Measurements from ENCODE around the gene ACAN. TPM values are rescaled to one million over a fixed set of nuclear protein-coding genes. Genes with fewer than 3 reads are reported as not detected.
"Not testable (repeated sequence)": the region's sequence is repeated elsewhere in the genome, so short reads cannot be mapped to it uniquely, and the experiment has no call there.

Gene ACAN
- total RNA-seq, 2 donors from 2014 or later: 0.16 TPM; not detected in 1

GRCh38 chr15:88918738-88919137, 115.5 kb downstream of the ACAN start:
- Histone ChIP-seq H3K27ac (peak overlapping the region; percentile 17 to 79), H3K4me3 (no peak overlapping the region), H3K9me3 (no peaks in the 10 kb centered on the region), H3K4me1 (peaks cover 0 to 14% of the 10 kb centered on the region in 2 donors), H3K27me3 (no peaks in the 10 kb centered on the region), H3K36me3 (no peaks in the 10 kb centered on the region)
- DNase-seq (ENCODE audit: low spot score): peak; percentile 91
- no peak for TF ChIP-seq CTCF (IDR thresholded peaks at IDR 0.05)

- Histone ChIP-seq H3K4me1 (peaks cover 0 to 14% of the 10 kb centered on the region in 2 donors), H3K9me3 (no peaks in the 10 kb centered on the region), H3K27me3 (no peaks in the 10 kb centered on the region), H3K36me3 (no peaks in the 10 kb centered on the region), H3K27ac (no peak overlapping the region), H3K4me3 (no peak overlapping the region)
- TF ChIP-seq CTCF (IDR thresholded peaks at IDR 0.05): no peak
- DNase-seq (ENCODE audit: low spot score): peak; percentile 56
These were observed 117.1 kb downstream of the ACAN start for GRCh38 chr15:88920186-88920891.

- H3K9me3 ChIP-seq, H3K36me3 ChIP-seq, H3K4me3 ChIP-seq, H3K27me3 ChIP-seq, H3K27ac ChIP-seq: not testable (repeated sequence)
- peak; percentile 50 for DNase-seq (ENCODE audit: low spot score)
- peaks cover 0 to 14% of the 10 kb centered on the region in 2 donors for H3K4me1 ChIP-seq
These were observed 117.7 kb downstream of the ACAN start for GRCh38 chr15:88920892-88921435.

Other genes starting within 250 kb of the ACAN start
- 1 to 10 TPM; 5.1 to 8.0 TPM for gene AEN, start 182.1 kb upstream of the ACAN start, total RNA-seq
- 10 to 100 TPM in 1 of 2 donors, 1 to 10 TPM in 1; 2.3 to 11.1 TPM for gene ISG20, start 164.4 kb upstream of the ACAN start, total RNA-seq
- gene HAPLN3, start 92.1 kb downstream of the ACAN start, total RNA-seq: 1 to 10 TPM; 3.2 to 3.6 TPM
- gene MFGE8, start 109.9 kb downstream of the ACAN start, total RNA-seq: 100 to 1,000 TPM; 341 to 552 TPM

Data from right atrium auricular region (tissue), 2 donors.